Measurements from ENCODE around the gene CASK. TPM values are rescaled to one million over a fixed set of nuclear protein-coding genes. Genes with fewer than 3 reads are reported as not detected.
"Not testable (repeated sequence)": the region's sequence is repeated elsewhere in the genome, so short reads cannot be mapped to it uniquely, and the experiment has no call there.

The CASK gene
- polyA plus RNA-seq, 2 donors: 5.2 to 7.7 TPM

- Histone ChIP-seq H3K27ac (ENCODE audit: low read depth in 2 of 2, low read length in 1 of 2) (no peak overlapping the region), H3K4me1 (ENCODE audit: control insufficient read depth in 2 of 2, insufficient read depth in 2 of 2, low read length in 1 of 2) (peaks cover 0 to under 1% of the 10 kb centered on the region in 2 donors), H3K27me3 (ENCODE audit: control insufficient read depth in 1 of 2, insufficient read depth in 2 of 2, low read length in 2 of 2) (peaks cover 0 to under 1% of the 10 kb centered on the region in 2 donors), H3K36me3 (ENCODE audit: control insufficient read depth in 2 of 2, insufficient read depth in 2 of 2, low read length in 1 of 2) (no peaks in the 10 kb centered on the region), H3K4me3 (ENCODE audit: low read depth in 1 of 2, low read length in 2 of 2) (no peak overlapping the region), H3K9me3 (ENCODE audit: control insufficient read depth in 2 of 2, insufficient read depth in 1 of 2, low read depth in 1 of 2, low read length in 1 of 2) (no peaks in the 10 kb centered on the region)
These were observed 307.1 kb downstream of the CASK start for GRCh38 chrX:41616255-41616654.

DNA sequence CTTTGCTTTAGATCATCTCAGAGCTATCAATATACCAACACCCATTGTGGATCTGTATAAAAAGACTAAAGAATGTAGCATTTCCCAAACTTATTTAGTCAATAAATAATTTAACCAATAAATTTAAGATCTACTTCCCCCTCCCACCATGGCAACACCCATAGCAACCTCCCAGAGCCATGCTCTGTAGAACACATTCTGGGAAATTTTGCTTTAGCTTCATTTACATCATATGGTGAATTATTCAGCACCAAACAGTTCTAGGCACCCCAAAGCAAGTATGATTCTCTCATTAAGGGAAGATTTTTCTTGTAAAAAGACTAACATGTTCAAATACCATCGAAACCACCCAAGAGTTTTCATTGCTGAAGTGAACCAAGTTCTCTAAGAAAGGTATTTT, 315.1 kb downstream of the CASK start:
- 69 to 96% methylated on average over 1 of the region's 1 CpG for WGBS, 2 donors
- H3K9me3 ChIP-seq (ENCODE audit: control insufficient read depth in 2 of 2, insufficient read depth in 1 of 2, low read depth in 1 of 2, low read length in 1 of 2): no peaks in the 10 kb centered on the region
- H3K27me3 ChIP-seq (ENCODE audit: control insufficient read depth in 1 of 2, insufficient read depth in 2 of 2, low read length in 2 of 2): peaks cover 0 to 2% of the 10 kb centered on the region in 2 donors
- no peaks in the 10 kb centered on the region for H3K4me1 ChIP-seq (ENCODE audit: control insufficient read depth in 2 of 2, insufficient read depth in 2 of 2, low read length in 1 of 2)
- no peaks in the 10 kb centered on the region for H3K36me3 ChIP-seq (ENCODE audit: control insufficient read depth in 2 of 2, insufficient read depth in 2 of 2, low read length in 1 of 2)
- H3K4me3 ChIP-seq (ENCODE audit: low read depth in 1 of 2, low read length in 2 of 2): no peak overlapping the region
- H3K27ac ChIP-seq (ENCODE audit: low read depth in 2 of 2, low read length in 1 of 2): no peak overlapping the region

DNA sequence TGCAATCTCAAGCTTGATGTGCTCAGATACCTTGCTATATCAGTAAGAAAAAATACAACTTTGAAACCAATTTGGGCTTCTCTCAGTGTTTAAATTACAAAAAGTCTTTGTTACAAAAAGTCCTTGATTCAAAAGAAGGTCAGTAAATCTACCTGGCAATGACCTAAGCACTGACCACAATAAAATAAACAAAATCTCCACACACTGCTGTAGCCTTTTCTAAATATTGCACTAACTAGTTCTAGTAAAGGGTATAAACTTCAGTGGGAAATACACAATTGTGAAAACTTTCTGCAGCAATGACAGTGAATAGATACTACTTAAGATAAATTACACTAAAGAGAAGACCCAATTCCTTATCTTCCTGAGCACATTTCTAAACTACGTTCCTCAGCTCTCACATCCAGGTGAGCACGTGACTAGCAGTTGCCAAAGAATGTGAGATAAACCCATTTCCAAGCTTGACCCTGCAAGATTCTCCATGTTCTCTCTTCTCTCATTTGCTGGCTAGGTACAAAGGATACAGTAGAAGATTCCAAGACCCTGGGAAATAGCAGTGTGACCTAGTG, 316.0 kb downstream of the CASK start:
- Histone ChIP-seq H3K4me3 (ENCODE audit: low read depth in 1 of 2, low read length in 2 of 2) (no peak overlapping the region), H3K4me1 (ENCODE audit: control insufficient read depth in 2 of 2, insufficient read depth in 2 of 2, low read length in 1 of 2) (no peaks in the 10 kb centered on the region), H3K9me3 (ENCODE audit: control insufficient read depth in 2 of 2, insufficient read depth in 1 of 2, low read depth in 1 of 2, low read length in 1 of 2) (no peaks in the 10 kb centered on the region), H3K27me3 (ENCODE audit: control insufficient read depth in 1 of 2, insufficient read depth in 2 of 2, low read length in 2 of 2) (peaks cover 0 to 2% of the 10 kb centered on the region in 2 donors), H3K36me3 (ENCODE audit: control insufficient read depth in 2 of 2, insufficient read depth in 2 of 2, low read length in 1 of 2) (no peaks in the 10 kb centered on the region), H3K27ac (ENCODE audit: low read depth in 2 of 2, low read length in 1 of 2) (no peak overlapping the region)
- 65 to 88% methylated on average over 2 of the region's 2 CpGs for WGBS, 2 donors

DNA sequence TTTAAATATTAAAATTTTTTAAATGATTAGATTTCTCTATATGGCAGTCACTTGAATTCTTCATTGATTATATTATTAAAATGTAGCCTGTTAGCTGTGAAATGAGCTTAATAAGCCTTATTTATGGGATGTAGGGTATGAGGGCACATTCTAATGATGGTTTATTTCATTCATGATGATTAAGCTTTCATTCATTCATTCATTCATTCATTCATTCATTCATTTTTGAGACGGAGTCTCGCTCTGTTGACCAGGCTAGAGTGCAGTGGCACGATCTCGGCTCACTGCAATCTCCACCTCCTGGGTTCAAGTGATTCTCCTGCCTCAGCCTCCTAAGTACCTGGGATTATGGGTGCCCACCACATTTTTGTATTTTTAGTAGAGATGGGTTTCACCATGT, 317.3 kb downstream of the CASK start:
- H3K36me3 ChIP-seq (ENCODE audit: control insufficient read depth in 2 of 2, insufficient read depth in 2 of 2, low read length in 1 of 2); H3K4me1 ChIP-seq (ENCODE audit: control insufficient read depth in 2 of 2, insufficient read depth in 2 of 2, low read length in 1 of 2); H3K27me3 ChIP-seq (ENCODE audit: control insufficient read depth in 1 of 2, insufficient read depth in 2 of 2, low read length in 2 of 2); H3K9me3 ChIP-seq (ENCODE audit: control insufficient read depth in 2 of 2, insufficient read depth in 1 of 2, low read depth in 1 of 2, low read length in 1 of 2); H3K27ac ChIP-seq (ENCODE audit: low read depth in 2 of 2, low read length in 1 of 2); H3K4me3 ChIP-seq (ENCODE audit: low read depth in 1 of 2, low read length in 2 of 2): not testable (repeated sequence)
- WGBS, 2 donors: 91 to 99% methylated on average over 4 of the region's 4 CpGs

DNA sequence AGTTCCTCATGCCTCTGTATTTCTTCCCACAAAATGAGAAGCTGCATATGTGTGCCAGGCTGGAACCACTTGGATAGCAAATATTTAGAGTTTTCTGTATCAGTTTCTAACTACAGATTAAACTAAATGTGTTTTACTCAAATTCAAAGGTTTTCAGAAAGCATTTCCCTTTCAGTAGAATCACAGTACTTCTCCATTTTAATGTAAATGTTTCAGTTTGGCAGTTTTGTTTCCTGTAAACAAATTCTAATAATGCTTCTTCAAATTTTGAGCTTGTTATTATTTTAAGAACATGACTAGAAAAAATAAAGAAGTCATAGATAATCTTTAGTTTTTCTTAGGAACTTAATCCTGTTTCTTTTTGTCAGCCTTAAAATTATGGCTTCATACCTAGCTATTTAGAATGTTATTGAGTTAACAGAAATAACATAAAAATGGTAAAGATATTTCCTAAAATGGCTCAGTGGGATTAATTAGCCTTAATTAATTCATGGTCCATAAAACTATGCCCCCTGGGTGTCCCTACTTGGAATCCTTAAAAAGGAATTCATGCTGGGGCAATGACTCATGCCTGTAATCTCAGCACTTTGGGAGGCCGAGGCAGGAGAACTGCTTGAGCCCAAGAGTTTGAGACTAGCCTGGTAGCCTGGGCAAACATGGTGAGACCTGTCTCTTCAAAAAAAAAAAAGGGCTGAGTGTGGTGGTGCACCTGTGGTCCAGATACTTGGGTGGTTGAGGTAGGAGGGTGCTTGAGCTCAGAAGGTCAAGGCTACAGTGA, 318.4 kb downstream of the CASK start:
- Histone ChIP-seq H3K9me3 (ENCODE audit: control insufficient read depth in 2 of 2, insufficient read depth in 1 of 2, low read depth in 1 of 2, low read length in 1 of 2) (no peaks in the 10 kb centered on the region), H3K27ac (ENCODE audit: low read depth in 2 of 2, low read length in 1 of 2) (no peak overlapping the region)
- 42 to 67% methylated on average over 1 of the region's 1 CpG for WGBS, 2 donors

GRCh38 chrX:41604177-41604576, 319.2 kb downstream of the CASK start:
- no peaks in the 10 kb centered on the region for H3K9me3 ChIP-seq (ENCODE audit: control insufficient read depth in 2 of 2, insufficient read depth in 1 of 2, low read depth in 1 of 2, low read length in 1 of 2)
- no peaks in the 10 kb centered on the region for H3K4me1 ChIP-seq (ENCODE audit: control insufficient read depth in 2 of 2, insufficient read depth in 2 of 2, low read length in 1 of 2)
- H3K36me3 ChIP-seq (ENCODE audit: control insufficient read depth in 2 of 2, insufficient read depth in 2 of 2, low read length in 1 of 2): no peaks in the 10 kb centered on the region
- 80 to 85% methylated on average over 2 of the region's 2 CpGs for WGBS, 2 donors
- no peaks in the 10 kb centered on the region for H3K27me3 ChIP-seq (ENCODE audit: control insufficient read depth in 1 of 2, insufficient read depth in 2 of 2, low read length in 2 of 2)
- H3K27ac ChIP-seq (ENCODE audit: low read depth in 2 of 2, low read length in 1 of 2): no peak overlapping the region
- H3K4me3 ChIP-seq (ENCODE audit: low read depth in 1 of 2, low read length in 2 of 2): no peak overlapping the region

More for the DNA sequence above, 318.4 kb downstream of the CASK start:
- Histone ChIP-seq H3K36me3 (ENCODE audit: control insufficient read depth in 2 of 2, insufficient read depth in 2 of 2, low read length in 1 of 2) (no peaks in the 10 kb centered on the region), H3K4me3 (ENCODE audit: low read depth in 1 of 2, low read length in 2 of 2) (no peak overlapping the region), H3K27me3 (ENCODE audit: control insufficient read depth in 1 of 2, insufficient read depth in 2 of 2, low read length in 2 of 2) (no peaks in the 10 kb centered on the region), H3K4me1 (ENCODE audit: control insufficient read depth in 2 of 2, insufficient read depth in 2 of 2, low read length in 1 of 2) (no peaks in the 10 kb centered on the region)

GRCh38 chrX:41603596-41603995, 319.8 kb downstream of the CASK start:
- no peak overlapping the region for H3K4me3 ChIP-seq (ENCODE audit: low read depth in 1 of 2, low read length in 2 of 2)
- H3K27ac ChIP-seq (ENCODE audit: low read depth in 2 of 2, low read length in 1 of 2): no peak overlapping the region
- H3K9me3 ChIP-seq (ENCODE audit: control insufficient read depth in 2 of 2, insufficient read depth in 1 of 2, low read depth in 1 of 2, low read length in 1 of 2): no peaks in the 10 kb centered on the region
- H3K36me3 ChIP-seq (ENCODE audit: control insufficient read depth in 2 of 2, insufficient read depth in 2 of 2, low read length in 1 of 2): no peaks in the 10 kb centered on the region
- H3K4me1 ChIP-seq (ENCODE audit: control insufficient read depth in 2 of 2, insufficient read depth in 2 of 2, low read length in 1 of 2): no peaks in the 10 kb centered on the region
- WGBS, 2 donors: 80 to 83% methylated on average over 1 of the region's 1 CpG
- no peaks in the 10 kb centered on the region for H3K27me3 ChIP-seq (ENCODE audit: control insufficient read depth in 1 of 2, insufficient read depth in 2 of 2, low read length in 2 of 2)

GRCh38 chrX:41602816-41603345, 320.5 kb downstream of the CASK start:
- Histone ChIP-seq H3K4me3 (ENCODE audit: low read depth in 1 of 2, low read length in 2 of 2) (no peak overlapping the region), H3K4me1 (ENCODE audit: control insufficient read depth in 2 of 2, insufficient read depth in 2 of 2, low read length in 1 of 2) (no peaks in the 10 kb centered on the region), H3K27ac (ENCODE audit: low read depth in 2 of 2, low read length in 1 of 2) (no peak overlapping the region), H3K9me3 (ENCODE audit: control insufficient read depth in 2 of 2, insufficient read depth in 1 of 2, low read depth in 1 of 2, low read length in 1 of 2) (no peaks in the 10 kb centered on the region), H3K36me3 (ENCODE audit: control insufficient read depth in 2 of 2, insufficient read depth in 2 of 2, low read length in 1 of 2) (no peaks in the 10 kb centered on the region), H3K27me3 (ENCODE audit: control insufficient read depth in 1 of 2, insufficient read depth in 2 of 2, low read length in 2 of 2) (no peaks in the 10 kb centered on the region)
- 75 to 97% methylated on average over 2 of the region's 2 CpGs for WGBS, 2 donors

DNA sequence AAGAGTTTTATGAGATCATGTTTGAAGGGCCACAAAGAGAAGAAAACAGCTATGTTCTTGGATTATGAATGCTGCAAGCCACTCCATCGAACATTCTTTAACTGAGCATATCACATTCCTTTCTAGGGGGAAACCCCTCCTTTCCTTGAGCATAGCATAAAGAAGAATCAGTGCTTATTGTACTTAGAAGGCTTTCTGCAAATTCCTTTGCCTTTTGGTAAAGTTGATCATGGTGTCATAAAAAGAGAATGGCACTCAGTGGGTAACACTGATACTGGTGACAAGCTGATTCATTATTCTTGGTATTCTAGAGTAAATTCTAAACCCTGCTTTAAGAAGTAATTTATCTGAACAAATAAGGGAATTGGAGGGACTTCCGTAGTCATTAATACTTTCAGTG, 323.1 kb downstream of the CASK start:
- no peaks in the 10 kb centered on the region for H3K36me3 ChIP-seq (ENCODE audit: control insufficient read depth in 2 of 2, insufficient read depth in 2 of 2, low read length in 1 of 2)
- H3K27ac ChIP-seq (ENCODE audit: low read depth in 2 of 2, low read length in 1 of 2): no peak overlapping the region
- H3K4me3 ChIP-seq (ENCODE audit: low read depth in 1 of 2, low read length in 2 of 2): no peak overlapping the region
- no peaks in the 10 kb centered on the region for H3K4me1 ChIP-seq (ENCODE audit: control insufficient read depth in 2 of 2, insufficient read depth in 2 of 2, low read length in 1 of 2)
- no peaks in the 10 kb centered on the region for H3K27me3 ChIP-seq (ENCODE audit: control insufficient read depth in 1 of 2, insufficient read depth in 2 of 2, low read length in 2 of 2)
- 58 to 73% methylated on average over 2 of the region's 2 CpGs for WGBS, 2 donors
- H3K9me3 ChIP-seq (ENCODE audit: control insufficient read depth in 2 of 2, insufficient read depth in 1 of 2, low read depth in 1 of 2, low read length in 1 of 2): no peaks in the 10 kb centered on the region

DNA sequence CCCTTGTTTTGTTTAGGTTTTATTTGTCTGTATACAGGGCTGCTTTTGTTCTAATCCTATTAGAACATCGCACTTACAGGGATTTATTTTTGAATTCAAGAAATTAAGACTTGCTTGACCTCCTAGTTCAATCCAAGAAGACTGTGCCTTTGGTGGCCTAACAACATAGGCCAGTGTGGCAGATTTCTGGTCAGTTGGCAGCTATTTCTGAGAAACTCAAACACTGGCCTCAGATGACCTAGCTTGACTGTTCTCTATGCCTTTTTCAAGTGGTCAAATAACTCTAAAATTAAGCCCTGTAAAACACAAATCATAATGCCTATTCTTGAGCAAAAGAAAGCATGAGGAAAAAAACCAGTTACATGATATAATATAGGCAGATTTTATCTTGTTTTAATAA, 323.8 kb downstream of the CASK start:
- no peaks in the 10 kb centered on the region for H3K36me3 ChIP-seq (ENCODE audit: control insufficient read depth in 2 of 2, insufficient read depth in 2 of 2, low read length in 1 of 2)
- 75 to 85% methylated on average over 1 of the region's 1 CpG for WGBS, 2 donors
- no peaks in the 10 kb centered on the region for H3K27me3 ChIP-seq (ENCODE audit: control insufficient read depth in 1 of 2, insufficient read depth in 2 of 2, low read length in 2 of 2)
- H3K4me1 ChIP-seq (ENCODE audit: control insufficient read depth in 2 of 2, insufficient read depth in 2 of 2, low read length in 1 of 2): no peaks in the 10 kb centered on the region
- H3K9me3 ChIP-seq (ENCODE audit: control insufficient read depth in 2 of 2, insufficient read depth in 1 of 2, low read depth in 1 of 2, low read length in 1 of 2): no peaks in the 10 kb centered on the region
- H3K4me3 ChIP-seq (ENCODE audit: low read depth in 1 of 2, low read length in 2 of 2): no peak overlapping the region
- no peak overlapping the region for H3K27ac ChIP-seq (ENCODE audit: low read depth in 2 of 2, low read length in 1 of 2)

All from esophagus (tissue), 2 donors.